Osteoblast (primary cell): ENCODE results near the gene TMEM97. TPM values are rescaled to one million over a fixed set of nuclear protein-coding genes. Genes with fewer than 3 reads are reported as not detected.

Experiments
- DNase-seq: peaks from one replicate; pipeline ENCODE4 v3.0.0; 2011; ENCODE audit warnings: low spot score, mixed read lengths; ENCODE audit not compliant: insufficient read length; ENCODE audit errors: missing footprints
- H2AFZ ChIP-seq: 2 replicates; pipeline ENCODE4 v1.6.0; 2011; ENCODE audit warnings: mild to moderate bottlenecking, low read length
- H3K27ac ChIP-seq: 2 replicates; pipeline ENCODE4 v1.5.1; 2011; ENCODE audit warnings: mild to moderate bottlenecking, low read depth, low read length, moderate library complexity
- H3K27me3 ChIP-seq: 2 replicates; pipeline ENCODE4 v1.6.0; 2012; ENCODE audit warnings: mild to moderate bottlenecking, control low read depth, inconsistent platforms, low read length, moderate library complexity; ENCODE audit not compliant: insufficient read depth
- H3K36me3 ChIP-seq: 2 replicates; pipeline ENCODE4 v1.5.1; 2011; ENCODE audit warnings: mild to moderate bottlenecking, low read length, control low read depth, moderate library complexity; ENCODE audit not compliant: insufficient read depth
- H3K4me1 ChIP-seq: 2 replicates; pipeline ENCODE4 v1.5.1; 2011; ENCODE audit warnings: mild to moderate bottlenecking, low read length, control low read depth, moderate library complexity; ENCODE audit not compliant: insufficient read depth
- H3K4me2 ChIP-seq: 2 replicates; pipeline ENCODE4 v1.6.0; 2011; ENCODE audit warnings: mild to moderate bottlenecking, low read length; ENCODE audit not compliant: insufficient read depth
- H3K4me3 ChIP-seq: fragments of 200-600 bp; sonication (generic); 3 replicates; pipeline ENCODE4 v1.5.1; 2012; ENCODE audit warnings: mild to moderate bottlenecking, low read length, inconsistent platforms; ENCODE audit not compliant: insufficient read depth
- H3K79me2 ChIP-seq: 2 replicates; pipeline ENCODE4 v1.6.0; 2012; ENCODE audit warnings: mild to moderate bottlenecking, low read length, control low read depth, inconsistent platforms; ENCODE audit not compliant: insufficient read depth
- H3K9me3 ChIP-seq: 2 replicates; pipeline ENCODE4 v1.5.1; 2011; ENCODE audit warnings: low read depth, low read length, control low read depth
- H4K20me1 ChIP-seq: 2 replicates; pipeline ENCODE4 v1.6.0; 2012; ENCODE audit warnings: mild to moderate bottlenecking, low read length, control low read depth; ENCODE audit not compliant: insufficient read depth
- CTCF ChIP-seq: IDR thresholded peaks from 2 replicates; pipeline ENCODE4 v1.5.1; 2011; ENCODE audit warnings: mild to moderate bottlenecking, low read depth, low read length, moderate library complexity; ENCODE audit errors: extremely low read depth
- total RNA-seq: library from RNA; depleted of rRNA; stranded (reverse); fragments of >200 nt; gene quantifications from 2 replicates; pipeline ENCODE4 v1.2.3, GENCODE V29; 2012

TMEM97 gene
- total RNA-seq, 1 donor: 20.6 TPM

- peaks cover 16% of the 10 kb centered on the region for H3K27me3 ChIP-seq
- H3K4me2 ChIP-seq: peak overlapping the region; percentile 79
- no peak overlapping the region for H3K27ac ChIP-seq
- H3K4me3 ChIP-seq: no peak overlapping the region
- H2AFZ ChIP-seq: no peak overlapping the region
- DNase-seq: peak; percentile 82
- H3K36me3 ChIP-seq: no peaks in the 10 kb centered on the region
- no peaks in the 10 kb centered on the region for H3K79me2 ChIP-seq
- H4K20me1 ChIP-seq: peaks cover 14% of the 10 kb centered on the region
- TF ChIP-seq CTCF: no peak
- H3K9me3 ChIP-seq: no peaks in the 10 kb centered on the region
- H3K4me1 ChIP-seq: peaks cover 7% of the 10 kb centered on the region
These were observed 51.7 kb downstream of the TMEM97 start for GRCh38 chr17:28370744-28371103.

- no peak within 1 kb of the TSS for H3K27ac ChIP-seq
- H3K27me3 ChIP-seq: peaks cover 16% of the 10 kb centered on the region
These were observed 52.5 kb downstream of the TMEM97 start, which contains the start of gene SARM1 for GRCh38 chr17:28371245-28372202. TSS of gene SARM1 (plus strand) at chr17:28371694. CDS start at chr17:28372033, 339 bp downstream.

GRCh38 chr17:28372203-28372944 is 53.4 kb downstream of the TMEM97 start:
- Histone ChIP-seq H3K4me2 (peak overlapping the region; percentile 79), H3K27me3 (peaks cover 16% of the 10 kb centered on the region), H3K36me3 (no peaks in the 10 kb centered on the region), H4K20me1 (peaks cover 14% of the 10 kb centered on the region), H3K79me2 (no peaks in the 10 kb centered on the region), H3K9me3 (no peaks in the 10 kb centered on the region), H3K4me1 (peaks cover 7% of the 10 kb centered on the region), H2AFZ (no peak overlapping the region), H3K4me3 (peak overlapping the region; percentile 65), H3K27ac (no peak overlapping the region)
- peak; percentile 93 for DNase-seq
- no peak for TF ChIP-seq CTCF

More at GRCh38 chr17:28371245-28372202, 52.5 kb downstream of the TMEM97 start, which contains the start of gene SARM1:
- Histone ChIP-seq H3K36me3 (no peaks in the 10 kb centered on the region), H2AFZ (no peak within 1 kb of the TSS), H3K4me1 (peaks cover 7% of the 10 kb centered on the region), H4K20me1 (peaks cover 14% of the 10 kb centered on the region), H3K4me3 (peak within 1 kb of the TSS; percentile 65), H3K9me3 (no peaks in the 10 kb centered on the region), H3K79me2 (no peaks in the 10 kb centered on the region), H3K4me2 (peak within 1 kb of the TSS; percentile 79)
- no peak for TF ChIP-seq CTCF
- DNase-seq: peak; percentile 98

- H3K79me2 ChIP-seq: no peaks in the 10 kb centered on the region
- H4K20me1 ChIP-seq: peaks cover 14% of the 10 kb centered on the region
- no peak overlapping the region for H3K4me3 ChIP-seq
- no peaks in the 10 kb centered on the region for H3K36me3 ChIP-seq
- H3K9me3 ChIP-seq: no peaks in the 10 kb centered on the region
- H3K27ac ChIP-seq: no peak overlapping the region
- H3K27me3 ChIP-seq: peaks cover 16% of the 10 kb centered on the region
- no peak overlapping the region for H2AFZ ChIP-seq
- TF ChIP-seq CTCF: no peak
- peaks cover 7% of the 10 kb centered on the region for H3K4me1 ChIP-seq
- peak overlapping the region; percentile 79 for H3K4me2 ChIP-seq
- DNase-seq: no peak
These were observed 53.9 kb downstream of the TMEM97 start for GRCh38 chr17:28372945-28373274.
